ENCODE measurements around the gene THSD4.

The THSD4 gene

GRCh38 chr15:71825021-71825730 lies 709.9 kb downstream of the THSD4 start:
- no peaks in the 10 kb centered on the region for H3K27me3 ChIP-seq (ENCODE audit: control insufficient read depth, low read length)
- H3K36me3 ChIP-seq (ENCODE audit: control insufficient read depth, low read length) = peaks cover 65% of the 10 kb centered on the region
- no peak overlapping the region for H3K4me3 ChIP-seq (ENCODE audit: low read length)
- no peaks in the 10 kb centered on the region for H3K79me2 ChIP-seq (ENCODE audit: control insufficient read depth, low read length)
- no peak overlapping the region for H3K27ac ChIP-seq (ENCODE audit: low read depth, low read length)
- H3K4me1 ChIP-seq (ENCODE audit: control insufficient read depth, low read length) = no peaks in the 10 kb centered on the region
- no peak overlapping the region for H3K4me2 ChIP-seq (ENCODE audit: low read length)
- no peaks in the 10 kb centered on the region for H3K9me2 ChIP-seq (replicated peaks; ENCODE audit: control insufficient read depth, low read length)
- H3K9me3 ChIP-seq (ENCODE audit: control insufficient read depth, insufficient read depth, low read length) = no peaks in the 10 kb centered on the region
- no peak for TF ChIP-seq EZH2phosphoT487 (IDR thresholded peaks at IDR 0.05; ENCODE audit: borderline replicate concordance, low read length)
- no peak for TF ChIP-seq CTCF (IDR thresholded peaks at IDR 0.05; ENCODE audit: low read depth, low read length, poor library complexity, severe bottlenecking)
- H3F3A ChIP-seq (ENCODE audit: control insufficient read depth, insufficient read depth) = no peaks in the 10 kb centered on the region
- no peaks in the 10 kb centered on the region for H4K20me1 ChIP-seq (ENCODE audit: control insufficient read depth, insufficient read depth, low read depth, low read length)

GRCh38 chr15:71826196-71826595 lies 710.9 kb downstream of the THSD4 start:
- TF ChIP-seq CTCF (IDR thresholded peaks at IDR 0.05; ENCODE audit: low read depth, low read length, poor library complexity, severe bottlenecking) = no peak
- no peak for TF ChIP-seq EZH2phosphoT487 (IDR thresholded peaks at IDR 0.05; ENCODE audit: borderline replicate concordance, low read length)
- no peaks in the 10 kb centered on the region for H3K79me2 ChIP-seq (ENCODE audit: control insufficient read depth, low read length)
- H3K36me3 ChIP-seq (ENCODE audit: control insufficient read depth, low read length) = peaks cover 70% of the 10 kb centered on the region
- H4K20me1 ChIP-seq (ENCODE audit: control insufficient read depth, insufficient read depth, low read depth, low read length) = no peaks in the 10 kb centered on the region
- no peaks in the 10 kb centered on the region for H3K4me1 ChIP-seq (ENCODE audit: control insufficient read depth, low read length)
- H3K27ac ChIP-seq (ENCODE audit: low read depth, low read length) = no peak overlapping the region
- no peak overlapping the region for H3K4me2 ChIP-seq (ENCODE audit: low read length)
- no peak overlapping the region for H3K4me3 ChIP-seq (ENCODE audit: low read length)
- no peaks in the 10 kb centered on the region for H3K27me3 ChIP-seq (ENCODE audit: control insufficient read depth, low read length)
- no peaks in the 10 kb centered on the region for H3K9me3 ChIP-seq (ENCODE audit: control insufficient read depth, insufficient read depth, low read length)
- H3K9me2 ChIP-seq (replicated peaks; ENCODE audit: control insufficient read depth, low read length) = no peaks in the 10 kb centered on the region
- no peaks in the 10 kb centered on the region for H3F3A ChIP-seq (ENCODE audit: control insufficient read depth, insufficient read depth)

- H4K20me1 ChIP-seq (ENCODE audit: control insufficient read depth, insufficient read depth, low read depth, low read length) = no peaks in the 10 kb centered on the region
- H3K9me3 ChIP-seq (ENCODE audit: control insufficient read depth, insufficient read depth, low read length) = no peaks in the 10 kb centered on the region
- H3K9me2 ChIP-seq (replicated peaks; ENCODE audit: control insufficient read depth, low read length) = no peaks in the 10 kb centered on the region
- no peak overlapping the region for H3K27ac ChIP-seq (ENCODE audit: low read depth, low read length)
- H3K79me2 ChIP-seq (ENCODE audit: control insufficient read depth, low read length) = no peaks in the 10 kb centered on the region
- H3K4me1 ChIP-seq (ENCODE audit: control insufficient read depth, low read length) = no peaks in the 10 kb centered on the region
- H3K36me3 ChIP-seq (ENCODE audit: control insufficient read depth, low read length) = peaks cover 52% of the 10 kb centered on the region
- TF ChIP-seq EZH2phosphoT487 (IDR thresholded peaks at IDR 0.05; ENCODE audit: borderline replicate concordance, low read length) (no peak), CTCF (IDR thresholded peaks at IDR 0.05; ENCODE audit: low read depth, low read length, poor library complexity, severe bottlenecking) (no peak)
- no peaks in the 10 kb centered on the region for H3K27me3 ChIP-seq (ENCODE audit: control insufficient read depth, low read length)
- H3K4me2 ChIP-seq (ENCODE audit: low read length) = no peak overlapping the region
- no peak overlapping the region for H3K4me3 ChIP-seq (ENCODE audit: low read length)
- peaks cover 2% of the 10 kb centered on the region; the same call in 1 of the 2 replicates for H3F3A ChIP-seq (ENCODE audit: control insufficient read depth, insufficient read depth)
Measured at GRCh38 chr15:71830981-71831380, 715.7 kb downstream of the THSD4 start.
